GM19023 (cell line): ENCODE results near the gene RND1.

Experiments
- ATAC-seq: cut with Tn5 transposase; IDR thresholded peaks from one replicate; pipeline ENCODE4 v1.9.1; 2021; ENCODE audit warnings: mild to moderate bottlenecking, moderate library complexity; ENCODE audit not compliant: unreplicated experiment

The RND1 gene

GRCh38 chr12:48813465-48814261 lies 52.0 kb downstream of the RND1 start:
- no peak for ATAC-seq

- ATAC-seq = no peak
These were observed 53.3 kb downstream of the RND1 start for GRCh38 chr12:48812389-48812788.

- ATAC-seq = no peak
These were observed 54.1 kb downstream of the RND1 start for GRCh38 chr12:48811437-48812090.

- no peak for ATAC-seq
These were observed 54.7 kb downstream of the RND1 start for GRCh38 chr12:48810903-48811431.

GRCh38 chr12:48807981-48808380 lies 57.7 kb downstream of the RND1 start:
- ATAC-seq = no peak
